Medulla oblongata (tissue), 1 donor: ENCODE measurements around the gene TANGO6.

Source experiments
- DNase-seq: peaks from one replicate; pipeline ENCODE4 v3.0.0-alpha.2; 2015; ENCODE audit errors: extremely low spot score

The TANGO6 gene

GRCh38 chr16:69094501-69094900, 251.2 kb downstream of the TANGO6 start:
- DNase-seq: no peak

GRCh38 chr16:69095193-69095592, 251.9 kb downstream of the TANGO6 start:
- DNase-seq: no peak

GRCh38 chr16:69100071-69100691, 256.9 kb downstream of the TANGO6 start:
- DNase-seq: no peak

- peak; percentile 29 for DNase-seq
Measured at GRCh38 chr16:69105501-69106361, 262.4 kb downstream of the TANGO6 start, which contains the start of gene HAS3. TSS of gene HAS3 (plus strand) at chr16:69105653. CDS start at chr16:69109396, 3,743 bp downstream.

- DNase-seq: no peak
Measured at GRCh38 chr16:69106491-69107315, 263.4 kb downstream of the TANGO6 start.

- DNase-seq: no peak
Measured at GRCh38 chr16:69107316-69107962, 264.1 kb downstream of the TANGO6 start.

GRCh38 chr16:69108064-69108904, 265.0 kb downstream of the TANGO6 start:
- no peak for DNase-seq

GRCh38 chr16:69108905-69109252, 265.5 kb downstream of the TANGO6 start:
- DNase-seq: no peak

- DNase-seq: no peak
Measured at GRCh38 chr16:69109486-69110270, 266.3 kb downstream of the TANGO6 start.

GRCh38 chr16:69110406-69110805, 267.1 kb downstream of the TANGO6 start:
- no peak for DNase-seq

GRCh38 chr16:69111216-69111875, 268.0 kb downstream of the TANGO6 start:
- no peak for DNase-seq

GRCh38 chr16:69111876-69112230, 268.5 kb downstream of the TANGO6 start:
- DNase-seq: no peak

- DNase-seq: no peak
Measured at GRCh38 chr16:69112285-69113129, 269.2 kb downstream of the TANGO6 start.

- DNase-seq: no peak
Measured at GRCh38 chr16:69113216-69113615, 269.9 kb downstream of the TANGO6 start.

- DNase-seq: no peak
Measured at GRCh38 chr16:69114346-69114975, 271.1 kb downstream of the TANGO6 start.

- no peak for DNase-seq
Measured at GRCh38 chr16:69114976-69115355, 271.6 kb downstream of the TANGO6 start.

GRCh38 chr16:69115361-69115760, 272.0 kb downstream of the TANGO6 start:
- no peak for DNase-seq

GRCh38 chr16:69115837-69116236, 272.5 kb downstream of the TANGO6 start:
- DNase-seq: no peak
